Eye (tissue), 1 donor: ENCODE results near the gene RAPSN.

Source experiments
- DNase-seq: peaks from one replicate; pipeline ENCODE4 v3.0.0-alpha.2; 2015

Gene RAPSN

DNA sequence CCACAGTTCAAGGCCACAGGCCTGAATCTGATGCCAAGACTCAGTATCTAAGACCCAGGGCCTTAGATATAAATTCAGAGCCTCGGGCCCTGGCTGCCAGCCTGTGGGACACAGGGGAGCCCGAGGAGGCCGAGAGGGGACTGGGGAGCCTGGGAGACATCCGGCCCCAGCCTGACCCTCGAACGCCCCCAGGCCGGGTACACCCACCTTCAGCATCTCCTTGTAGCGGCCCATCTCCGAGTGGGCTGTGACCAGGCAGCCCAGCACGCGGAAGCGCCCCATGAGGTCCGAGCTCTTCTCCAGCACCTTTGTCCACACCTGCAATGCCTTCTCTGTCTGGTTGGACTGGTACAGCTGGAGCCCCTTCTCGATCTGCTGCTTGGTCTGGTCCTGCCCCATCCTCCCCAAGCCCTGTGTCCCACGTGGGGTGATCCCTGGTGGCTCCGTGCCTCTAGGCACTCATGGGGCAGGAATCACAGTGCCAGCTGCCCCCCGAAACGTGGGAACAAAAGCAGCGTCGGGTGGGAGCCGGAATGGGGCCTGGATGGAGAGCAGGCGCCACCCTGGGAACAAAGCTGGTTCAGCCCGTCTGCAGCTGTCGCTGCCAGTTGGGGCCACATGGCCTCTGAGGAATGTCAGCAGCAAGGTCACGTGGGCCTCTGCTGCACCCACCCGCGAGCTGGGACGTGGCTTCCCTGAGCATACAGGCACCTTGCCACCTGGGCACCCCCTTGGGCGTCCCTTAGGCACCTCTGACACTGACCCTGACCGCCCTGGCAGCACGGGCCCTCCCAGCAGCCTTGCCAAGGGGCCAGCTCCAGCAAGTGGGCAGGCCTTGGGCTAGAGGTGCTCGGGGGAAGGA, at the start of gene RAPSN:
RAPSN (minus strand) TSS at position 571 of the 862 bp plus-strand sequence; CDS start at position 399, 172 bp downstream.
- DNase-seq = no peak

DNA sequence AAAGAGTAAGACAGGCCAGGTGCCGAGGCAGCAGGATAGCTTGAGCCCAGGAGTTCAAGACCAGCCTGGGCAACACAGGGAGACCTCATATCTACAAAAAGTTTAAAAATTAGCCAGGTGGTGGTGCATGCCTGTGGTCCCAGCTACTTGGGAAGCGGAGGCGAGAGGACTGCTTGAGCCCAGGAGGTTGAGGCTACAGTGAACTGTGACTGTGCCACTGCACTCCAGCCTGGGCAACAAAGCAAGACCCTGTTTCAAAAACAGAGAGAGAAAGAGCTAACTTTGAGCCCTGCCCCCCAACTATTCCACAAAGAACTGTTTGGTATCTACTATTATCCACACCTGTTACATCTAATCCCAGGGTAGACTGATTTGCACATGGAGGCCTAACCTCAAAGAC, 49.2 kb upstream of the RAPSN start:
- no peak for DNase-seq

DNA sequence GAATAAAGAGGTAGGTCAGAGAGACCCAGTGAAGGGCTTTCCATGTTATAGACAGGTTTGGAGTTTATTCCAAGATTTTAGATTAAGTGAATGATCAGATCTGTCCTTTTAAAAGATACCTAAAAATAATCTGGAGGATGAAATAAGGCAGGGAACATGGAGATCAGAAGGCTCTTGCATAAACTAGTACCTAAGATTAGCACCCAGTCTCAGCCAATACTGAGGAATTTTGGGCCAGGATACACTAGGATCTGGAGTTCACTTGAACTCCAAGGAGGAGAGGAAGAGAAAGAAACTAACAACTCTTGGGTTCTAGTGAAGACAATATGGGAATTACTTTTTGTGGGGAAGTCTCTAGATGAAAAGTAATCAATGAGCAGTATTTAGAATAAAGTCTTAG, 47.9 kb upstream of the RAPSN start:
- DNase-seq = no peak

DNA sequence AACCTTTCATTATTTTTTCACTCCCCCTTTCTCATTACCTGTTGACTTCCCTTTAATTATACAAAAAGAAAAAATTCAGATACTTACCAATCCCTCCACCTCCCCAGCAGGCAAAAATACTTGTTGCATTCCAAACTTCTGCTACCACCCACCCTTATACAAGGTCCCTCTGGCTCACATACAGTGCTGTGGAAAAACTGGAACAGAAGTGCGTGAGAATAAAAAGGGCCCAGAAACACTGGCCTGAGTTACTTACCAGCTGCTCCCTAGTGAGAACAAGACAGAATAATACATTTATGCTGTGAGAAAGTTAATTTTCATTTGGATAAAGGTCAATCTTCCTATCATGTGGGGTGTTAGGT, 46.9 kb upstream of the RAPSN start:
- DNase-seq = no peak

DNA sequence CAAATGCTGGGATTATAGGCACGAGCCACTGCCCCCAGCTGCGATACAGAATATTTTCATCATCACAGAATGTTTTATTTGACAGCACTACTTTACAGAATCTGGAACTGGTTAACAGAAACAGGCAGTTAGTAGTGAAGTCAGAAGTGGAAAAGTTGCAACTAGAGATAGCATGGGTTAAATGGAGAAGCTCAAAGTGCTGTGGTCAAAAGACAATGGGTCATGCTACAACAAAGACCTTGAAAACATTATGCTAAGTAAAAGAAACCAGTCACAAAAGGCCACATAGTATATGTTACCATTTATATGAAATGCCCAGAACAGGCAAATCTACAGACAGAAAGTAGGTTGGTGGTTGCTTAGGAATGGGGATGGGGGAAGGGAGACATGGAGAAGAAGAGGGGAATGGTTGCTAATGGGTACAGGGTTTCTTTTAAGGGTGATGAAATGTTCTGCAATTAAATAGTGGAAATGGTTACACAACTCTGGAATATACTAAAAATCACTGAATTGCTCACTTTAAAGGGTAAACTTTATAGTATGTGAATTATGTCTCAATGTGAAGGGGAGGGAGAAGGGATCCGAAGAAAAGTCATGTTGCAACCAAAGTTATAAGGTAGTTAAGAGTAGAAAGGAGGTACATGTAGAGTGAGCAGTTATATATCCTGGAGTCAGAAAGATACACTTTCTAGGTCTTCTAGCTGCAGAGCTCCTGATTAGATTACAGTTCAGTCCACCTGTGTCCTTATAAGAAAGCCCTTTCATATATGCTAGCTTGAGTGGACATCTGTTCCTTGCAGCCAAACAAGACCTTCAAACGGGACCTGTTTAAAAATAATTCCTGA, 46.3 kb upstream of the RAPSN start:
- DNase-seq = no peak

DNA sequence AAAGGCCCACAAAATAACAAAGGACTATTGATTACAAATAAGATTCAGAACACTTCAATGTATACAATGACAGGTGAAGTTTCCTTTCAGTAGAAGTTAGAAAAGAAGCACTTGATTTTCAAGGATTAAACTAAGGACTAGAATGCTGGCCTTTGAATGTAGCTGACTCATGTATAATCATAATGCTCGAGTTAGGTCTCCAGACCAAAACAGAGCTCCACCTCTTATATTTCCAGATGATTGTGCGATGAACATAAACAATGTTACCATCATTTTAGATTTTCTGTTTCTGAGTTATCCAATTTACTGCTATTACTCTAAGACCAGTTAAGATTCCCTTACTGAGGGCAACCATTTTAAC, 40.4 kb upstream of the RAPSN start:
- DNase-seq = no peak

DNA sequence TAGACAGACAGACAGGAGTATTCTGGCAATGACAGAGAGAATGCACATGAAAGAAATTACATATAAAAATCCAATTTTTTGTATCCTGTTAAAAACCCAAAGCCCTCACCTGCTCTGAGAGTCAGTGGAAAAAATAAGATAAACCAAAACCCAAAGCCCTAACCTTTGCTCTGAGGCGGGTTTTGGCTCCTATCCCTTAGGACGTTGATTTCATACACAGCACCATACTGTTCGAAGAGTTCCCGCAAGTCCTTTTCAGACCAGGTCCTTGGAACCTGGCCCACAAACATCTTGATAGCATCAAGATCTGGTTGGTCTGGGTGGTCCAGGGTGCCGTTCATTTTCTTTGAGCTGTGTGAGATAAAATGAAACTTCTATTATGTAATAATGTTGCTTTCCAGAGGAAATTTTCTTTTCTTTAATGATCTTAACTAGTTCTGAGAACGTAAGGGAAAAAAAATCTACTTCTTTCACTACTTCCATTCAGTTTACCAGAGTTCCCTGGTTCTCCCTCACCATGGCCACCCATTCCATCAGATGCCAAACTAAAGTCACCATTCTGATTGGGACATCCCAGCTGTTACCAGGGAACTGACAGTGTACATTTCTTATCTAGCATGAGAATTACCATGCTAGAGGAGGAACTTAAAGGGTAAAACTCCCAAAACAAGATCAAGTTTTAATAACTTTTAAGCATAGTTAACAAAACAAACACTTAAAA, 39.9 kb upstream of the RAPSN start:
- no peak for DNase-seq

DNA sequence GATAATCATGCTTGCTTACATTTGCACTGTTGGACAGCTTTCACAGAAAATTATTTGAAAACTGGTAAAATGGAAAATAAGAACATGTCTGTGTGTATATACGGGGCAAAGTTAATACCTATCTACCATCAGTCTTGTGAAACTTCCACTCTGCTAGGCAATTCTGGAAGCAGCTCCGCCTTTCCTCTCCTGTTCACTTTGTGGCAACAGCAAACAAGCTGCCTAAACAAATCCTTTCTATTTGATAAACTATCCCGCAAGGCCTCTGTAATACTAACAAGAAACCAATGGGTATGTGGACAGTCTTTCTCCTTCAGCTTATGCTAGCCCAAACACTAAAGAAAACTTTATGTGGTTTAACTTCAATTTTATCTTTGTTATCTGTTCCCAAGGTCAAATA, 39.2 kb upstream of the RAPSN start:
- no peak for DNase-seq

DNA sequence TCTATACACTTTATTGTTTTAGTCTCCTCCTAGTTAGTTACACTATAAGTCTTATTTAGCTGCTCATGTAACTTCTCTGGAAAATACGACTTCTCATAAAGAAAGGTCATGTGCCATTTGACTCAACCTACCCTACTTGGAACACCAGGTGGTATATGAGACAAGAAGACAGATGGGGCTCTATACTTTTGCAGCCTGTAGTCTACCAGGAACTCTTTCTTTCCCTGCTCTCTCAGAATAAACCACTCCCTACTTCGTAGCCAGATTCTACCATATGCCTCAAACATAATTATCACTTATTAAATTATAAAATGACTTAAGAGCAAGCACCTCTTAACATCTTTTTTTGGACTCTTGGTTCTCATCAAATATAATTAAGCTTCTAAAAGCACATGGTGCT, 38.5 kb upstream of the RAPSN start:
- no peak for DNase-seq

DNA sequence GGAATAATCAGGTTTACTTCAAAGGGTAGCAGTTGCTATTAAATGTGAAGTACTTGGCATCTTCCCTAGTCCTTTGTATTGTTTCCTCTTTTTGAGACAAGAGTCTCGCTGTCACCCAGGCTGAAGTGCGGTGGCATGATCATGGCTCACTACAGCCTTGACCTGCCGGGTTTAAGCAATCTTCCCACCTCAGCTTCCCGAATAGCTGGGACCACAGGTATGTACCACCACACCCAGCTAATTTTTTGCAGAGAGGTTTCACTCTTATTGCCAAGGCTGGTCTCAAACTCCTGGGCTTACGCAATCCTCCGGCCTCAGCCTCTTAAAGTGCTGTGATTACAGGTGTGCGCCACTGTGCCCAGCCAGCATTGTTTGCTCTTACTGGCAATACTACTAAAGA, 36.2 kb upstream of the RAPSN start:
- no peak for DNase-seq

DNA sequence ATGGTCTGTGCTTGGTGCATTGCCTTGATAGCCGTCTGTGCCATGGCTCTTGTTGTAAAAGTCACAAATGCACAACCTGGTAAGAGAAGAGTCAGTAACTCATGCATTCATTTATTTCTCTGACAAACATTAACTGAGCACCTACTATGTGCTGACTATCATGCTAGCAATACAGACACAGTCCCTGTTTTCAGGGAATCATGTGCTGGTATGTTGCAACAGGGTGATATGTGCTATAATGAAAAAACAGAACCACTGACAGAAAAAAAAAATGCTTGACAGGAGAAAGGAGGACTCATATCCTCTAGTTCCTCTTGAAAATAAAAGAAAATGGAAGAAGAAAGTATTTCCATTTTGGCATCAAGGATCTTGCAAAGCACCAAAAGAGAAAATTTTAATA, 34.5 kb upstream of the RAPSN start:
- DNase-seq = no peak

DNA sequence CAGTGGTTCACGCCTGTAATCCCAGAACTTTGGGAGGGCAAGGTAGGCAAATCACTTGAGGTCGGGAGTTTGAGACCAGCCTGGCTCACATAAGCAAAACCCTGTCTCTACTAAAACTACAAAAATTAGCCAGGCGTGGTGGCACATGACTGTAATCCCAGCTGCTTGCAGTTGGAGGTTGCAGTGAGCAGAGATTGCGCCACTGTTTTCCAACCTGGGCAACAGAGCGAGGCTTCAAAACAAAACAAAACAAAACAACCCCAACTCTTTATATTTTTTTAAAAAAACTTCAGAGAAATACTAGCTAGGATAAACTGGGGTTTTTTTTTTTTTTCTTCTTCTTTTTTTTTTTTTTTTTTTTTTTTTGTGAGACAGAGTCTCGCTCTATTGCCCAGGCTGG, 31.8 kb upstream of the RAPSN start:
- no peak for DNase-seq

DNA sequence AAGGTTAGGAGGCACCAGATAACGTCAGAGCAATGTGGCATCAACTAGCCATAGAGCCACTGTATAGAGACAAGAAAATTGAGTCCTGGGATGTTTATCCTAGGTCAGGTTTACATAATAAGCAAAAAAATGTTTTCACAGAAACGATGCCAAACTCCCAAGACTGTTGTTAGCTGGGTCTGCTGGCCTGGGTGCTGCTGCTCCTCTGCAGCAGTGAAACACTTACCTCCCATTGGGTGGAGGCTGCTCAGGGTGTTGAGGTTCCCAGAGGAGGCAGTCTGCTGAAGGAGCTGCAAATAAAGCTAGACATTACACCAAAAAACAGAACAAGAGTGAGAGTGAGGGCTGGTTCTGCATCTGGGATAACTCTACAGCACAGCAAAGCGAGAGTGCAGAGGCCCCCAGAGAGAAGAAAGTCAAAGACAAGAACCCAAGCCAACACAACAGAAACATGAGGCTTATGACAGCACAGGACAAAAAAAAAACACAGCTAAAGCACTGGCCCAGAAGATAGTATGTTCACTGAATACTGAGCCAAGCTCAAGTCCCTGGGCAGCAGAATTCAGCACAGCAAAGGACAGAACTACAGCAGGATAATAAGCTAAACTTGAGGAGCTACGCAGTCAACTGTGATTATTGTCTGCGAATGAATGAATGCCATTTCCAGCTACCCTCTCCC, 29.9 kb upstream of the RAPSN start:
- DNase-seq = no peak

DNA sequence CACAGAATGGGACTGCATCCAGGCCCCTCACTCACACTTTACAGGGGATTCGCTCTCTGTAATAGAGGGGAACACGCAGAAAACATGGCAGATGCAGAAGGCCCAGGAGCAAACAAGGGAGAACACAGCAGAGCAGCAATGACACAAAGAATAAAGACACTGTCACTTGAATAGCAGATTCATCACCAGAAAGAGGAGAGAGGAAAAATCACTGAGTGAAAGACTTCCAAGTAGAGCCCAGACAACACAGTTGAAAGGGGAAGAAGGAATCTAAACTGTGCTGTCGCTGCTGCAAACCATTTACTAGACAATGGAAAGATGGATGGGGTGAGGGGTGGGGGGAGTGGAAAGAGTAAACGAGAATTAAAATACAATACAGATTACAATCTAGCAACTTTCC, 28.8 kb upstream of the RAPSN start:
- no peak for DNase-seq

DNA sequence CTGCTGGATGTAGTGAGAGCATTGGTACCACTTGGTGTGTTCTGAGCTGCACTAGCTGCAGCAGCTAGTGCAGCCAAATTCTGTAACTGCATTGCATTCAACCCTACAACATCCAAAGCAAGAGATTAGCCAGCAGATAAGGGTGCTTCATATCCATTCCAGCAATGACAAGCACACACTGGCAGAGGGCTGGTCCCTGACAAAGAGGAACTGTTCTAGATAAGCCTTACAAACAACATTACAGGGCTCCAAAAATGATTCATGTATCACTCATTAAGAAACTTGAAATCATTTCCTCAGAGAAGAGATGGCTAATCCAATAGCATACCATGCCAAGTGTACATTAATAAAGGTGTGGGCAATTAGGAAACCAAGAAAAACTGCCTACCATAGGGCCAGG, 28.4 kb upstream of the RAPSN start:
- no peak for DNase-seq

DNA sequence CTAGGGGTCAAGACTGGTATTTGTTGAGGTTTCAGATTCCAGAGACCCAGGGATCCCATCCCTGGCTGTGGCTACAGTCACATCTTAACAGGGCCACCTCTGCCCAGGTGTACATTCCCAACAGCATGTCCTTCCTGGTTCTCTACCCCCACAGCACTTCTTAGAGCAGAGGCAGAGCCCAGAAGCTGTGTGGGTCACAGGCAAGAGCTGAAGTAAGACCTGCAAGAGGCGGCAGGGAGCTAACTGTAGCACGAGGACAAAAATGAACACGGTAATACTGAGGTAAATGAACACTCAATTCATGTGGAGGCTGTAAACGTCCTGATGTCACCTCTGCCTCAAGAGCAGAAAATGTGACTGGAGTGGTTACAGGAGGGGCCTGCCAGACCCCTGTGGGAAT, 21.7 kb upstream of the RAPSN start:
- no peak for DNase-seq

DNA sequence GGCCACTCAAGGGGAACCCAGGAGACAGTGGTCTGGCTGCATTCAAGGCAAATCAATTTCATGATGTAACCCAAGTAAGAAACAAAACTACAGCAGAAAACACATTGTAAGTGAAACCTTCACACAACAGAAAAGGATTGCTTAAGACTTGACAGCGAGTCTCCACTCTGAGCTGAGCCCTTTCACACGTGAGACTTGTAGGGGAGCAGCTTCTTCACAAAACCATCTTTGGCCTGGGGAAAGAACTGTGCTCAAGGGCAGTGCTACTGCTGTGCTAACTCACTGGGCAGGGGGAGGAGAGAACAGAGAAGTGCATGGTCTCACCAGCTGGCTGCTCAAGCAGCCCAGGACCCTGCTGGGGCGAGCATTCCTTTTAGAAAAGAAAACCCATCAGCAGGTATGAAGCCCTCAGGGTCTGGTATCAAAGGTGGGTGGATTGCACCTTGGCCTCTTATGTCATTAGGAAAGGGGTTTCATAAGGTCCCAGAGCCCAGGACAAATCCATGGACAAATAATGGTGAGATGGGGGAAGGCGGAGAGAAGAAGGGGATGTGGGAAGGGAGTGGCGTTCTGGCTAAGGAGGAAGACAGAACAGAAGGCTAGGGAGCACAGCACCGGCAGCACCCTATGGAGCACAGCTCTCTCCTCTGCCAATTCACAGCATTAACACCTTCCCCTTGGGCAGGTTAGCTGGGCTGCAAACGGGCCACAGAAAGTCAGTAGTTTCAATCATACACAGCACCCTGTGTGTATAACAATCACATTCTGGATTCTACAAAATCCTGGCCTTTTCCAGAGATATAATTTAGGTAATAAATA, 20.6 kb upstream of the RAPSN start:
- DNase-seq = no peak

DNA sequence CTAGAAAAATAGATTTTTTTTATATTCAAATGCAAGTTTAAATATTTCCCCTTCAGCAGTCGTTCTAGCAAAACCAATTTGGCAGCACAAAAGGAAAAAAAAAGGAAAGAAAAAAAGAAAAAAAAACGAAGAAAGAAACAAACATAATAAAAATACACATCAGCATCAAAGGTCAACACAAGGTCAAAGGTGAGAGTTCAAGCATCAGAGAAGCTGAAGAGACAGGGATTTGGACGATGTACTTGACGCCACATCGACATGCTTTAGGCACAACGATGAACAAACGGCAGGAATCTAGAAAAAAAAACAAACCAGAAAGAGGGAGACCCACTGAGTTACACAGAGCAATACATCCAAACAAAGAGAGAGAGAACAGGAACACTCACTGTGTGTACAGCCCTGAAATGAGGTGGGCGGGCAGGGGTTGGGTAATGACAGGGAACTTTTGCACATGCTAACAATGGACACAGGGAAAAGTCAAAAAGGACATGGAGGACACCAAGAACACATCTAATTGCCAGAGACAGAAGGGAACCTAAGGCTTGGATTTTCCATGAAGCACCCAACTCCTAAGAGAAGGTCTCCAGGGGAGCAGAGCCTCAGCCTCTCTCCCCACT, 19.8 kb upstream of the RAPSN start:
- peak; percentile 52 for DNase-seq

DNA sequence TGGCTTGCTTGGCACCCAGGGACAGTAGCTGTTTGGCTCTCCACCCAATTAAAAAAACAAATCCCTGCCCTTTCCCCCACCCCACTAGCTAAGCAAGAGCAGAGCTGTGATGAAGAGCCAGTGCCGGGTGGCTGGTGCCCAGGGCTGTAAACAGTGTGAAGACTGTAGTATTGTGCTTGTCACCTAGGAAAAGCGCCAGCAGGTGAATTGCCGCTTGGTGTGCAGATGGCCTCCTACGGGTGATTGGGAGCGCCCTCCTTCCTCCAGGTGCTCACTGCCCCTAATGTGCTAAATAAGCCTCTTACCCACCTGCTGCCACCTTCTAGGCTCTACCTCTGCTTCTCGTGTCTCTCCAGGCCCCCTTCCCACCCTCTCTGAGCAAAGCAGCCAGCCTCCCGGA, 18.4 kb upstream of the RAPSN start:
- no peak for DNase-seq

DNA sequence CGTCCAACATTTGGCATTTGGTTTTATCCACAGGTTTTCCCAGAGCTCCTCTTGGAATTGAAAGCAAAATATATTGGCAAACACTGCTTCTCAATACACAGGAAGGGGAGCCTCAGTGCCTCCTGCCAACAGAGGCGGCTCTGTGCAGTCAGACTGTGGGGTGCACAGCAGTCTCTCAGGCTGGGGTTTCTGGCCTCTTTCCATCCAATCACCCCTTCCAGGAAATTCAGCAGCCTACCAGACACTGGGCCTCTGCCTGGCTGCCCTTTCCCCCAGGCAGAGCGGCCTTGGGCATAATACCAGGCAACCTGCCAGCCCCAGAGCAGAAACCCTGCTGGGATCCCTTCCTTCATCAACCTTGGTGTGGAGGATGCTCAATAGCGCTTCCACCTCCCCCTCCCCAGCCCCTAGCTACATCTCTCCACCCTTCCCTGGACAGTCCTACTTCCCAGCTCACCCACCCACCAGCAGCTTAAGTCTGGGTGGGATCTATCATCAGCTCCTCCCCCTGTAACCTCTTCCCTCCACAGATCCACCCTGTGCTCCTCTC, 17.8 kb upstream of the RAPSN start:
- peak; percentile 35 for DNase-seq

DNA sequence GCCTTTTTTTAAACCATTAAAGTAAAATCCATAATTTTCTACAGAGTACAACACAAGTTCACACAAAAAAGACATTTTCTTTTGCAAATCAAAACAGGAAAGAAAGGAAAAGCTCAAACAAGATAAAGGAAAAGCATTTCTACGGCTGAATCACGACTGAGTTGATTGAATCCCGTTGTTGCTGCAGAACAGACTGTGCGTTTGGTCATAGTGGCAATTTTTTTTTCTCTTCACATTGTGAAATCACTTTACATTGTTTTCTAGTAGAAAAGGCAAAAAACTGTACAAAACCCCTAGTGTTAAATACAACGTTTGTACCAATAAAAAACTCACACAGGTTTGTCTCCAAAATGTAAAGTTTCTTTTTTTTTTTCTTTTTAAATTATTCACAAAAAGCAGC, 17.3 kb upstream of the RAPSN start:
- DNase-seq = no peak
